ENCODE measurements around the gene POLD2. TPM values are rescaled to one million over a fixed set of nuclear protein-coding genes. Genes with fewer than 3 reads are reported as not detected.

POLD2 gene
- total and polyA plus RNA-seq, 2 of the 8 experiments (the other 6 are each of a cell fraction or from before 2014, with no cell fraction given) = 148 to 214 TPM

- Histone ChIP-seq H3K4me1 (replicated peaks in 1 of 4; ENCODE audit: control insufficient read depth in 3 of 4, insufficient read depth in 4 of 4, low read length in 3 of 4) (no peaks in the 10 kb centered on the region; a peak in 1 of 7 replicates), H4K91ac (replicated peaks; ENCODE audit: insufficient read length, low read length) (no peak overlapping the region), H2BK20ac (ENCODE audit: low read length) (no peak overlapping the region), H3K79me2 (ENCODE audit: control insufficient read depth in 1 of 2, insufficient read depth in 2 of 2, low read length in 2 of 2) (no peaks in the 10 kb centered on the region), H4K5ac (ENCODE audit: insufficient read length, low read depth, low read length) (no peak overlapping the region), H3K4me3 (ENCODE audit: extremely low read depth in 1 of 4, insufficient read depth in 2 of 4, low read depth in 3 of 4, low read length in 4 of 4) (no peak overlapping the region), H4K20me1 (replicated peaks in 1 of 2; ENCODE audit: control insufficient read depth in 1 of 2, insufficient read depth in 2 of 2, low read length in 2 of 2) (no peaks in the 10 kb centered on the region), H2BK120ac (replicated peaks; ENCODE audit: low read depth, low read length) (no peak overlapping the region), H2BK15ac (ENCODE audit: low read length) (no peak overlapping the region), H3K14ac (ENCODE audit: insufficient read length) (no peak overlapping the region), H3K9me3 (ENCODE audit: insufficient read depth in 2 of 2, low read depth in 1 of 2, low read length in 1 of 2) (no peaks in the 10 kb centered on the region), H3K23ac (ENCODE audit: insufficient read length) (no peak overlapping the region), H3K27me3 (replicated peaks in 1 of 4; ENCODE audit: control insufficient read depth in 3 of 4, extremely low read depth in 1 of 4, insufficient read depth in 3 of 4, low read length in 3 of 4) (no peaks in the 10 kb centered on the region), H2AFZ (ENCODE audit: low read length) (no peak overlapping the region), H3K4ac (replicated peaks; ENCODE audit: insufficient read length, low read depth, low read length) (no peak overlapping the region), H2BK12ac (ENCODE audit: low read depth, low read length) (no peak overlapping the region), H3K36me3 (ENCODE audit: control insufficient read depth in 2 of 4, insufficient read depth in 4 of 4, low read length in 3 of 4) (no peaks in the 10 kb centered on the region), H3K79me1 (ENCODE audit: low read depth, low read length) (no peaks in the 10 kb centered on the region), H2BK5ac (ENCODE audit: low read depth, low read length) (no peak overlapping the region), H3K23me2 (ENCODE audit: low read depth, low read length) (no peaks in the 10 kb centered on the region), H3K27ac (ENCODE audit: low read depth, low read length) (no peak overlapping the region), H3K9ac (replicated peaks in 1 of 4; ENCODE audit: extremely low read depth in 1 of 4, low read depth in 3 of 4, low read length in 3 of 4) (no peak overlapping the region), H2AK5ac (ENCODE audit: low read depth, low read length) (no peak overlapping the region), H3K56ac (replicated peaks; ENCODE audit: insufficient read length, low read depth, low read length) (no peak overlapping the region), H3K4me2 (ENCODE audit: insufficient read depth in 1 of 2, low read depth in 2 of 2, low read length in 2 of 2) (no peak overlapping the region), H3K18ac (ENCODE audit: extremely low read depth, low read length) (no peak overlapping the region), H4K8ac (ENCODE audit: extremely low read depth, insufficient read depth, low read length) (no peak overlapping the region)
- POLR2A ChIA-PET (ENCODE audit: partially characterized antibody) = interaction anchor here (1.4 to 1.6 kb wide), 2 partner anchors 10 to 16 kb away, joined by 3 read pairs; no protein-coding TSS in a partner anchor
- WGBS, 2 experiments (ENCODE audit: extremely low coverage in 1 of 2, insufficient coverage in 1 of 2, insufficient read length in 1 of 2, insufficient replicate concordance in 2 of 2, low coverage in 1 of 2, low lambda C conversion rate in 2 of 2, missing lambda C conversion rate in 1 of 2) = 93% methylated on average over 3 of the region's 3 CpGs; no CpG with 5 or more reads in 1 of the 2 experiments
- FAIRE-seq (no peak), DNase-seq (ENCODE audit: low read depth in 1 of 2, low spot score in 2 of 2) (no peak)
- CTCF ChIA-PET (ENCODE audit: partially characterized antibody) = interaction anchor here (0.8 to 1.8 kb wide), 4 partner anchors 11 to 23 kb away, joined by 3 to 4 read pairs (median 3); no protein-coding TSS in a partner anchor
- TF ChIP-seq RBBP5 (IDR thresholded peaks at IDR 0.05; ENCODE audit: borderline replicate concordance, low read depth, low read length) = no peak
- TF ChIP-seq GABPA (IDR thresholded peaks at IDR 0.05; ENCODE audit: borderline replicate concordance, insufficient read depth, low read length) = no peak
- TF ChIP-seq ZNF274 (IDR thresholded peaks at IDR 0.05; ENCODE audit: borderline replicate concordance, extremely low read depth, low read length) = no peak
- TF ChIP-seq POU5F1 (IDR thresholded peaks at IDR 0.05; ENCODE audit: low read depth, low read length) = no peak
- TF ChIP-seq GTF2F1 (IDR thresholded peaks at IDR 0.05; ENCODE audit: borderline replicate concordance, low read depth, low read length) = no peak
- TF ChIP-seq SP2 (IDR thresholded peaks at IDR 0.05; ENCODE audit: low read length) = no peak
- no peak for TF ChIP-seq CEBPB (IDR thresholded peaks at IDR 0.05; ENCODE audit: low read depth, low read length)
- no peak for TF ChIP-seq CTCF (IDR thresholded peaks at IDR 0.05; ENCODE audit: control extremely low read depth in 1 of 3, insufficient read depth in 1 of 3, low read depth in 1 of 3, low read length in 3 of 3)
- no peak for TF ChIP-seq KDM1A (IDR thresholded peaks at IDR 0.05; ENCODE audit: borderline replicate concordance, low read length)
- no peak for TF ChIP-seq BACH1 (IDR thresholded peaks at IDR 0.05; ENCODE audit: low read length)
- no peak for TF ChIP-seq USF2 (IDR thresholded peaks at IDR 0.05; ENCODE audit: low read length)
Measured at GRCh38 chr7:44095781-44096180, 27.6 kb downstream of the POLD2 start.

Data from H1 (cell line).